GM18502 (cell line): ENCODE measurements around the gene EDN2.

Experiments
- ATAC-seq: cut with Tn5 transposase; IDR thresholded peaks from one replicate; pipeline ENCODE4 v1.9.1; 2021; ENCODE audit warnings: mild to moderate bottlenecking; ENCODE audit not compliant: unreplicated experiment, poor library complexity

Gene EDN2

GRCh38 chr1:41486053-41486370, 1.5 kb upstream of the EDN2 start:
- ATAC-seq = no peak

- ATAC-seq = no peak
Observed at GRCh38 chr1:41485605-41486004, 1.1 kb upstream of the EDN2 start.

GRCh38 chr1:41483960-41484401, 502 bp downstream of the EDN2 start:
- ATAC-seq = no peak

- ATAC-seq = no peak
Observed at GRCh38 chr1:41483001-41483850, 1.3 kb downstream of the EDN2 start.

- no peak for ATAC-seq
Observed at GRCh38 chr1:41482001-41482765, 2.3 kb downstream of the EDN2 start.

GRCh38 chr1:41481109-41481775, 3.2 kb downstream of the EDN2 start:
- ATAC-seq = no peak

GRCh38 chr1:41480204-41481108, 4.0 kb downstream of the EDN2 start:
- ATAC-seq = no peak

GRCh38 chr1:41479808-41480160, 4.7 kb downstream of the EDN2 start:
- ATAC-seq = no peak

- ATAC-seq = no peak
Observed at GRCh38 chr1:41479000-41479807, 5.3 kb downstream of the EDN2 start.

- ATAC-seq = no peak
Observed at GRCh38 chr1:41478118-41478748, 6.2 kb downstream of the EDN2 start.

- ATAC-seq = no peak
Observed at GRCh38 chr1:41476807-41477361, 7.6 kb downstream of the EDN2 start.

GRCh38 chr1:41475859-41476567, 8.5 kb downstream of the EDN2 start:
- ATAC-seq = no peak

- ATAC-seq = no peak
Observed at GRCh38 chr1:41475346-41475745, 9.1 kb downstream of the EDN2 start.

GRCh38 chr1:41474490-41475271, 9.8 kb downstream of the EDN2 start:
- no peak for ATAC-seq

- ATAC-seq = no peak
Observed at GRCh38 chr1:41473738-41474362, 10.6 kb downstream of the EDN2 start.

- no peak for ATAC-seq
Observed at GRCh38 chr1:41471658-41472057, 12.8 kb downstream of the EDN2 start.

- no peak for ATAC-seq
Observed at GRCh38 chr1:41469706-41470105, 14.8 kb downstream of the EDN2 start.
